Measurements from ENCODE around the gene UBL3.

Gene UBL3, protein sequence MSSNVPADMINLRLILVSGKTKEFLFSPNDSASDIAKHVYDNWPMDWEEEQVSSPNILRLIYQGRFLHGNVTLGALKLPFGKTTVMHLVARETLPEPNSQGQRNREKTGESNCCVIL

GRCh38 chr13:29850213-29850898 is at the start of gene UBL3:
Gene UBL3, minus strand, starts transcription at chr13:29850617. Its CDS starts 1,079 bp downstream, at chr13:29849538.
- TF ChIP-seq POLR2A (IDR thresholded peaks at IDR 0.05; ENCODE audit: low read depth, low read length), result peak; percentile 45; the same call in 1 of the 2 replicates
- DNase-seq (ENCODE audit: insufficient read length, low spot score), result peak; percentile 69
- FAIRE-seq, result peak; percentile 82

- FAIRE-seq, result no peak
- no peak for DNase-seq (ENCODE audit: insufficient read length, low spot score)
- no peak for TF ChIP-seq POLR2A (IDR thresholded peaks at IDR 0.05; ENCODE audit: low read depth, low read length)
Observed at GRCh38 chr13:29897102-29897501, 46.7 kb upstream of the UBL3 start.

- FAIRE-seq, result no peak
- DNase-seq (ENCODE audit: insufficient read length, low spot score), result no peak
- TF ChIP-seq POLR2A (IDR thresholded peaks at IDR 0.05; ENCODE audit: low read depth, low read length), result no peak
Observed at GRCh38 chr13:29893438-29893837, 43.0 kb upstream of the UBL3 start.

- TF ChIP-seq POLR2A (IDR thresholded peaks at IDR 0.05; ENCODE audit: low read depth, low read length), result no peak
- FAIRE-seq (no peak), DNase-seq (ENCODE audit: insufficient read length, low spot score) (no peak)
Observed at GRCh38 chr13:29892151-29892550, 41.7 kb upstream of the UBL3 start.

DNA sequence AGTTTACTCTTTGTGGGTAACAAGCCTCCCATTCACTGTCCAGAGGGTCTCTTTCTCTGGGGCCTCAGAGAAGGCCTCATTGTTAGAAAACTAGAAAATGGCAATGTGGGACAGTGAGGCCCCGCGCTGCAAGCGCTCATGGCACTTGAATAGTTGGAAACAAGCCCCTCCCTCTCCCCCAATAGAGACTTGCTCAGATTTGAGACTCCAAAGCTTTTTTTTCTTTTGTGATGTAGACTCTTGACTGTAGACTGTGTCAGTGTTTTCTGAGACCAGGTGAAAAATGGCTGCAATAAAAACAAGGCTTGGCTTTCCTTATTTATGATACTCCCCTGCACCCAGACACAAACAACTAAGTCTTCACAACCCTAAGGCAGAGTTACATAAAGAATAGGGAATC is 38.7 kb upstream of the UBL3 start:
- no peak for DNase-seq (ENCODE audit: insufficient read length, low spot score)
- no peak for FAIRE-seq
- TF ChIP-seq POLR2A (IDR thresholded peaks at IDR 0.05; ENCODE audit: low read depth, low read length), result no peak

DNA sequence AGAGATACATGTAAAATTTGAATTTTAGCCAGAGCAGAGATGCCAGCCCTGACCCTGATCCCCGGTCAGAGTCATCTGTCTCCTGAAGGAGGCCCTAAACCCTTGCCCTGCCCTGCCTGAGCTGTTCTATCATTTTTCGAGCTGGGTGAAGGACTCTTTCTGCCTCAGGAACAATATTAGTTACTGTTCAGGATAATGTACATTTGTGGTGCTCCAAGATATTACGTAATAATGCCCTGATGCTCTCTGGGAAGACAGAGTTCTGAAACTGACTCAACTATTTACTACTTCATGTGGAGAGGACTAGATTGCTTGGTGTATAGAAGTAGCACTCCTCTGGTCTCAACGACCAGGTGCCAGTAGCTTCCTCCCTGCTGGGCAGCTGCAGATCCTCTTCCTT is 37.9 kb upstream of the UBL3 start:
- TF ChIP-seq POLR2A (IDR thresholded peaks at IDR 0.05; ENCODE audit: low read depth, low read length), result no peak
- no peak for FAIRE-seq
- DNase-seq (ENCODE audit: insufficient read length, low spot score), result no peak

- TF ChIP-seq POLR2A (IDR thresholded peaks at IDR 0.05; ENCODE audit: low read depth, low read length), result no peak
- DNase-seq (ENCODE audit: insufficient read length, low spot score) (no peak), FAIRE-seq (no peak)
Observed at GRCh38 chr13:29887686-29888085, 37.3 kb upstream of the UBL3 start.

DNA sequence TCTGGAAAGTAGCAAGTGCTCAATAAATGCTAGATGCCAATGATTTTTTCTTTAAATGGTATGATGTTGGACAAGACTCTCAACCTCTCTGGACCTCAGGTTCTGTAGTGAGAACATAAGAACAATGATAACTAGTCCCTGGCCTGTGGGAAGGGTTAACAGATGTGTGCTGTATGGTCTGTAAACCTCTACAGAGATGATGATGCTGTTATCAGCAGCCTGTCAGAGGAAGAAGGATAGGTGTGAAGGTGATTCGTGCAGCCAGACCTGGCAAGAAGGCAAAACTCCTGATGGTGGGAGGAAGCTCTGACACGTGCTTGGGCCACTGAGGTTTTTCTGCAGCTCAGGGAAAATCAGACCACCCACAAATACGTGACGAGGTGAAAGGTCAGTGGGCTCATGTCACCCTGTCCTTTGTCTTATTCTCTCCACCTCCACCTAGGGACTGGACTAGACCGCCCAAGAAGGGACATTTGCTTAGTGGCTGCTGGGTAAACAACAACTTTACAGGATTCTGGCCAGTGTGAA is 36.7 kb upstream of the UBL3 start:
- FAIRE-seq, result no peak
- TF ChIP-seq POLR2A (IDR thresholded peaks at IDR 0.05; ENCODE audit: low read depth, low read length), result no peak
- no peak for DNase-seq (ENCODE audit: insufficient read length, low spot score)

GRCh38 chr13:29886446-29886845 is 36.0 kb upstream of the UBL3 start:
- FAIRE-seq, result no peak
- TF ChIP-seq POLR2A (IDR thresholded peaks at IDR 0.05; ENCODE audit: low read depth, low read length), result no peak

DNA sequence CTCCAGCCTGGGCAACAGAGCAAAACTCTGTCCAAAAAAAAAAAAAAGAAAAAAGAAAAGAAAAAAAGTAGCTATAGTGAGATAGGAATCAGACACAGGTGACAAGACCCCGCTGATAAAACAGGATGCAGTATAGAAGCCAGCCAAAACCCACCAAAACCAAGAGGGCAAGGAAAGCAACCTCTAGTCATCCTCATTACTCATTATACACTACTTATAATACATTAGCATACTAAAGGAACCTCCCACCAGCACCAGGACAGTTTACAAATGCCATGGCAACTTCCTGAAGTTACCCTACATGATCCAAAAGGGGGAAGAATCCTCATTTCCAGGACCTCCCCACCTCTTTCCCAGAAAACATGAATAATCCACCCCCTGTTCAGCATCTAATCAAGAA is 35.6 kb upstream of the UBL3 start:
- DNase-seq (ENCODE audit: insufficient read length, low spot score), result no peak
- FAIRE-seq, result no peak
- TF ChIP-seq POLR2A (IDR thresholded peaks at IDR 0.05; ENCODE audit: low read depth, low read length), result no peak

More at GRCh38 chr13:29886446-29886845, 36.0 kb upstream of the UBL3 start:
- DNase-seq (ENCODE audit: insufficient read length, low spot score), result no peak

DNA sequence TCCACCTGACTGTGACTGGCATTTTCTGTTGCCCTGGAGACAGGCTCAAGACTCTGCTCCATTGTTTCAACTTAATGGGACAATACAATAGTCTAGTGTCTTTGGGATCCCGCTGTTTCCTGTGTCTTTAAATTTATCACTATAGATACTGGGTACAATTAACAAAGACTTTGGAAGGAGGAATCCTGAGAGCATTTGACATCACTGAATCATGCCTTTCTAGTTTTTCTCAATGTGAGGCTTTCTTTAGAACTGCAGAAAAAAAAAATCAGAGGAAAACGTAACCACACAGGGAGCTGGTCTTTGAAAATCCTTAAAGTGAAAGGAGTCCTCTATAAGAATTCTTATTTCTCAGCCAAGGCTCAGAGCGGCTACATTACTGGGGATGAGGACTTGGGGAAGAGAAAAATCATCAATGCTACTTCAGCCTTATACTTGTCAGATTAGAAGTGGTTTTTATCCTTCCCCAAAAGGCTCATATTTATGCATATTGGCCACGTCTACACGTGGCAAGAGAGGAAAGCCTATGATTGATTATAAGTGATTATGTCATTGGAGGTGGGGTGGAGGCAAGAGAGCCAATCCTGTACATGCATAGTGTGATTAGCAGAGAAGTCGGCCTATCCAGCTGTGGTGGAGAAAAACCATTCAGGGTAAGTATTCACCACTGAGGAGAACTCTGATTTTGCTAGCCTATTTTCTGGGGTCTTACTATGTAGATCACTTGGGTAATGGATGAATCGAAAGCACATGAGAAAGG is 34.4 kb upstream of the UBL3 start:
- FAIRE-seq (no peak), DNase-seq (ENCODE audit: insufficient read length, low spot score) (no peak)
- no peak for TF ChIP-seq POLR2A (IDR thresholded peaks at IDR 0.05; ENCODE audit: low read depth, low read length)

DNA sequence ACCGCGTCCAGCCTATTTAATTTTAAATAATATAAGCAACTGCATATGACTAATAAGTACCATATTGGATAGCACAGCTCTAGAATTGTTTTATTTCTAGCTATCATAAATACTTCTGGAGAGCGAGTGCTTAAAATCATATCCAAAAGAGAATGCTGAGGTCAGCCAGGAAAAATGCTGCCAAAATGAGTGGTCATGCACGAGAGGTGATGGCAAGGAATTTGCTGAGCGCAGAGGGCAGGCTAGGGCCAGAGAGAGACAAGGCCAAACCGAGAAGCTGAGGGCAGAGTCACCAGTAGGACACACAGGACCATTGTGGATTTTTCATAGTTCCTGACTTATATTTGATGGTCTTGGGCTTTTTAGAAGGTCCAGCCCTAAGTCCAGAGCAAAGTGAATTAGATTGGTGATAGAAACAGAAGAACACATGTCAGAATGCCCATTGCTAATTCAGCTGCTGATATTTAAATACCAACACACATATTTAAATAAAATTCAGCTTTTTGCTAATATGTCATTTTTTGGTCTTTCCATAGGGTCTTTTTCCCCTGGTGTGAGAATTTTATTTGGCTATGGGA is 33.6 kb upstream of the UBL3 start:
- FAIRE-seq (no peak), DNase-seq (ENCODE audit: insufficient read length, low spot score) (no peak)
- TF ChIP-seq POLR2A (IDR thresholded peaks at IDR 0.05; ENCODE audit: low read depth, low read length), result no peak

GRCh38 chr13:29882076-29882475 is 31.7 kb upstream of the UBL3 start:
- FAIRE-seq, result no peak
- DNase-seq (ENCODE audit: insufficient read length, low spot score), result no peak
- no peak for TF ChIP-seq POLR2A (IDR thresholded peaks at IDR 0.05; ENCODE audit: low read depth, low read length)

DNA sequence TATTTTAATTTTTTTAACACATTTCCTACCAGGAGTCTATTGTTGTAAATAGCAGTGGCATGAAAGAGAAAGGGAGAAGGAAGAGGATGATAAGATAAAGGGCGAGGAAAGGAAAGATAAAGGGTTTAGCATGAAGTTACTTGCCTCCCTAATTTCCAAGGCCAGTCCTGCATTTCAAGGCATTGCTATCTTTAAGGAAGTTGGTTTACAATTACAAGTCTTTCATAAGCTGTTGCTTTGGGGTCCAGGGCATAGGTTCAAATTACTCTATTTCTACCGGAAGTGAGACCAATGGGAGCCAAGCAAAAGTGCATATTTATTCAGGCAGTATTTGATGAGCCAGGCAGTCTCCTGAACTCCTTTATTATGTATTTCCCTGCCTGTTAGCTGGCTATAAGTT is 27.7 kb upstream of the UBL3 start:
- TF ChIP-seq POLR2A (IDR thresholded peaks at IDR 0.05; ENCODE audit: low read depth, low read length), result no peak
- no peak for DNase-seq (ENCODE audit: insufficient read length, low spot score)
- FAIRE-seq, result no peak
